Neural crest cell (in vitro differentiated cells): ENCODE measurements around the gene ETV6. TPM values are rescaled to one million over a fixed set of nuclear protein-coding genes. Genes with fewer than 3 reads are reported as not detected.
A peak's percentile ranks its signal among the peaks of the same experiment; 100 is the strongest.

Experiments used
- DNase-seq: peaks from one replicate; pipeline ENCODE4 v3.0.0; 2021; ENCODE audit warnings: low read depth, mixed read lengths, low spot score
- H3K27ac Mint-ChIP-seq: one replicate; pipeline ENCODE4 v1.8.0; 2021; ENCODE audit warnings: mild to moderate bottlenecking, mixed read lengths; ENCODE audit not compliant: unreplicated experiment
- H3K27me3 Mint-ChIP-seq: 2 replicates; pipeline ENCODE4 v1.8.0; 2021; ENCODE audit warnings: low read depth, mild to moderate bottlenecking, mixed read lengths
- H3K36me3 Mint-ChIP-seq: 2 replicates; pipeline ENCODE4 v1.8.0; 2021; ENCODE audit warnings: low read depth, mild to moderate bottlenecking, mixed read lengths
- H3K4me1 Mint-ChIP-seq: 2 replicates; pipeline ENCODE4 v1.8.0; 2021; ENCODE audit warnings: mixed read lengths
- H3K4me3 Mint-ChIP-seq: one replicate; pipeline ENCODE4 v1.8.0; 2021; ENCODE audit warnings: mild to moderate bottlenecking, mixed read lengths
- H3K9me3 Mint-ChIP-seq: 2 replicates; pipeline ENCODE4 v1.8.0; 2021; ENCODE audit warnings: mixed read lengths
- CTCF ChIP-seq: fragments of 200-600 bp; sonication (generic); conservative IDR thresholded peaks from 2 replicates; pipeline ENCODE4 v1.5.0; 2021; ENCODE audit warnings: antibody characterized with exemption, mild to moderate bottlenecking
- total RNA-seq: library from RNA; stranded (reverse); gene quantifications from 2 replicates; pipeline ENCODE4 v1.2.1, GENCODE V29; 2021

ETV6 gene
- total RNA-seq, 1 donor from 2014 or later = 18.7 TPM

- Mint-ChIP-seq H3K36me3 (no peaks in the 10 kb centered on the region), H3K27me3 (no peaks in the 10 kb centered on the region), H3K27ac (peak overlapping the region; percentile 90), H3K4me1 (peaks cover 29% of the 10 kb centered on the region), H3K9me3 (no peaks in the 10 kb centered on the region), H3K4me3 (no peak overlapping the region)
- TF ChIP-seq CTCF = no peak
- DNase-seq = no peak
These were observed 177.9 kb downstream of the ETV6 start for GRCh38 chr12:11827091-11828061.

GRCh38 chr12:11829764-11830194 is 180.3 kb downstream of the ETV6 start:
- DNase-seq = no peak
- no peak for TF ChIP-seq CTCF
- H3K4me1 Mint-ChIP-seq = peaks cover 20% of the 10 kb centered on the region
- H3K27ac Mint-ChIP-seq = no peak overlapping the region
- H3K4me3 Mint-ChIP-seq = no peak overlapping the region
- no peaks in the 10 kb centered on the region for H3K9me3 Mint-ChIP-seq
- H3K27me3 Mint-ChIP-seq = no peaks in the 10 kb centered on the region
- H3K36me3 Mint-ChIP-seq = no peaks in the 10 kb centered on the region

- Mint-ChIP-seq H3K4me3 (no peak overlapping the region), H3K27me3 (no peaks in the 10 kb centered on the region), H3K36me3 (no peaks in the 10 kb centered on the region), H3K27ac (no peak overlapping the region), H3K4me1 (peaks cover 15% of the 10 kb centered on the region), H3K9me3 (no peaks in the 10 kb centered on the region)
- no peak for DNase-seq
- no peak for TF ChIP-seq CTCF
These were observed 180.9 kb downstream of the ETV6 start for GRCh38 chr12:11830307-11830801.

GRCh38 chr12:11832093-11832492 is 182.6 kb downstream of the ETV6 start:
- no peak for TF ChIP-seq CTCF
- Mint-ChIP-seq H3K27ac (peak overlapping the region; percentile 14), H3K9me3 (no peaks in the 10 kb centered on the region), H3K27me3 (no peaks in the 10 kb centered on the region), H3K36me3 (no peaks in the 10 kb centered on the region), H3K4me3 (no peak overlapping the region), H3K4me1 (peaks cover 13% of the 10 kb centered on the region)
- DNase-seq = no peak

GRCh38 chr12:11833174-11833895 is 183.9 kb downstream of the ETV6 start:
- H3K36me3 Mint-ChIP-seq = no peaks in the 10 kb centered on the region
- no peaks in the 10 kb centered on the region for H3K27me3 Mint-ChIP-seq
- TF ChIP-seq CTCF = no peak
- H3K4me3 Mint-ChIP-seq = no peak overlapping the region
- H3K27ac Mint-ChIP-seq = no peak overlapping the region
- no peaks in the 10 kb centered on the region for H3K9me3 Mint-ChIP-seq
- no peak for DNase-seq
- peaks cover 13% of the 10 kb centered on the region for H3K4me1 Mint-ChIP-seq
